NOMO-1 treated with dmso at 0.1 percent for 144 hours (cell line): ENCODE data around the gene OSM.
A peak's percentile ranks its signal among the peaks of the same experiment; 100 is the strongest.

Experiments
- DNase-seq: peaks from one replicate; lab custom pipeline; 2025; ENCODE audit not compliant: unreplicated experiment; lab: John Stamatoyannopoulos, UW

OSM gene

DNA sequence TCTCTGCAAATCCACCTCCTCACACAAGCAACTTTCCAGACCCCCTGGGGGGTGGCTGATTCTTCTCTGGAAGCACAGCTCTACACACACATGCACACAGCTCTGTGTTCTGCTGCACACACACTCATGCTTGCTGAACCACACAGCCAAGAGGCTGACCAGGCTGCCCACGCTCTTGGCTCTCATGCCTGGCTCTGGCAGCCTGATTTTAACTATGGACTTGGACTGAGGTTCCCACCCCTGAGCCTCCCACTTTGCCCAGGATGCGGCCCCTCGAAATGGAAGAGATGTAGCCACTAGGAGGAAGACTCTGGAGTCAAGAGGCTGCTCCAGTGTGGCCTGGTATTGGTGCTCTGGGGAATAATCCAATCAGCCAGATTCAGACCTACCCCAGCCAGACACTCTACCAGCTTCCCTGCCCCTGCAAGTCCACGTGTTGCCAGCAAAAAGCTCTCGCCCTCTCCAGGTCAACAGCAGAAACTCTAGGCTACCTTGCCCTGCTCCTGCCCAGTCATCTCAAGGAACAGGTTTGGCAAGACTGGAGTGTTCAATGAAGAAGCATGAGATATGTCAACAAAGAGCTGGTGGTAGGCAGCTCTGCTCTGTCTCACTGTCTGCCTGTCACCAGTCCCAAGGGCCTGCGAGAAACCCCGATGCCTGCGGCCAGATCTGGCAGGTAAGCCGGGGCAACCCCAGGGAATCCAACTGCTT lies 31.5 kb upstream of the OSM start:
- no peak for DNase-seq

GRCh38 chr22:30297276-30297990 lies 30.8 kb upstream of the OSM start:
- DNase-seq, result no peak

DNA sequence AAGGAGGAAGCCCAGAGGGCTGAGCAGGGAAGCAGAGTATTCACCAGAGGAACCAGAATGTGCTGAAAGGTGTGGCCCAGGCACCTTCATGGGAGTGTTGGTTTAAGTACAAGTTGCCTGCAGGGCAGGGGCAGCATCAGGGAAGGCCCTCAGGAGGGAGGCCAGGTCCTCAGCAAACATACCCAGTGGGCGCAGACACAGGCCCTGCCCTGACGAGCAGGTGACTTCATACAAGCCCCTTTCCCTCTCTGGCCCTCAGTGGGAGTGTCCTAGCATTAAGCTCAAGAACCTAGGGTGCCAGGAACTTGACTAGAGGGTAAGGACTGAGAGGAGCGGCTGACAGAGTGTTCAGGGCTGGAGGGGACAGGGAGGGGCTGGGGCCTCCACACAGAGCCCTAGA lies 30.2 kb upstream of the OSM start:
- DNase-seq, result no peak

GRCh38 chr22:30296324-30296723 lies 29.7 kb upstream of the OSM start:
- no peak for DNase-seq

DNA sequence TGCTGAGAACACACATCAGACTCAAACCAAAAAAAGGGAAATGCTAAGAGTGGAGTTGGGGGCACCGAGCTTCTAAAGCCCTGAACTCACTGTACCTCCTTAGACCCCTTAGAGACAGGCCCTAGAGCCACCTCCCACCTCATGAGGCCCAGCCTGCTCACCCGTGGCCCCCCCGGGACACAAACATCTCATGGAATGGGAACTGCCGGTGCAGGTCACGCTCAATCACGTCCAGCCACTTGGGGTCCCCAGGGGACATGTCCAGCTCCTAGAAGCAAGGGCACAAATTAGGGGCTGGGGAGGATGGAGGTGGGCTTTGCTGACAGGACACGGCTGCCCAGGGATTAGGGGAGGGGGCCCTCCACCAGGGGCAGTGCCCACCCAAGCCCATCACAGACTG lies 28.9 kb upstream of the OSM start:
- DNase-seq, result no peak

DNA sequence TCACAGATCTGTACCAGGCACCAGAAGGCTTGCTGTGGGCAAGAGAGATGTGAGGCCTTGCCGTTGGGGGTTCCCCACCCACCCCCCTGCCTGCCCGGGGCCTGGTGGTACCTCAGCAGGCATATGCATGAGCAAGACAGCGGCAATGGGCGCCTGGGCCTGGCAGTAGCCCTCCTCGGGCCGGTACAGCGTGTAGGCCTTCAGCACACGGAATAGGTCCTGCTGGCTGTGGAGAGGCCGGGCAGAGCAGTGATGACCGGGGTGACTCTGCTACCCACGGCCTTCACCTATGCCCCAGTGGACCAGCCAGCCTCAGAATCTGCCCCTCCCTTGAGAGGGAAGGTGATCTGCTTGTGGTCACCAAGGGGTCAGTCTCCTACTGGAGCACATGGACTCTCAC lies 28.2 kb upstream of the OSM start:
- DNase-seq, result no peak

GRCh38 chr22:30294066-30294465 lies 27.4 kb upstream of the OSM start:
- DNase-seq, result no peak

DNA sequence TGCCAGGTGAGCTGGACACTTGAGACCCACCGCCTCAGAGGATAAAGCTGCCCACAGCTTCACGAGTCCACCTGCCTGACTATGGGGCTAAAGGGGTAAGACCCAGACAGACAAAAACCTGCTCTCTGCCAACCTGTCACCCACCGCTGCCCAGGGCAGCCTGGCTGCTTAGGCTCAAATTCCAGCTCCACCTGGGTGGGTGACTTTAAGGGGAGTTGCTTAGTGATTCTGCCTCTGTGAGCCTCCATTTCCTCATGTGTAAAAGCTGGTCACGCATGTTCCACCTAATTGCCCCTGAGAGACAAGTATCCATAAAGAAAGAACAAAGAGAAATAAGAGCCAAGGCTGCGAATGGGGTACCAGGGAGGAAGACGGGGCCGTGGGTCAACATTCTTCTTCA lies 26.4 kb upstream of the OSM start:
- DNase-seq, result no peak

- no peak for DNase-seq
Measured at GRCh38 chr22:30292069-30292970, 25.7 kb upstream of the OSM start.

GRCh38 chr22:30291058-30291892 lies 24.6 kb upstream of the OSM start:
- no peak for DNase-seq

DNA sequence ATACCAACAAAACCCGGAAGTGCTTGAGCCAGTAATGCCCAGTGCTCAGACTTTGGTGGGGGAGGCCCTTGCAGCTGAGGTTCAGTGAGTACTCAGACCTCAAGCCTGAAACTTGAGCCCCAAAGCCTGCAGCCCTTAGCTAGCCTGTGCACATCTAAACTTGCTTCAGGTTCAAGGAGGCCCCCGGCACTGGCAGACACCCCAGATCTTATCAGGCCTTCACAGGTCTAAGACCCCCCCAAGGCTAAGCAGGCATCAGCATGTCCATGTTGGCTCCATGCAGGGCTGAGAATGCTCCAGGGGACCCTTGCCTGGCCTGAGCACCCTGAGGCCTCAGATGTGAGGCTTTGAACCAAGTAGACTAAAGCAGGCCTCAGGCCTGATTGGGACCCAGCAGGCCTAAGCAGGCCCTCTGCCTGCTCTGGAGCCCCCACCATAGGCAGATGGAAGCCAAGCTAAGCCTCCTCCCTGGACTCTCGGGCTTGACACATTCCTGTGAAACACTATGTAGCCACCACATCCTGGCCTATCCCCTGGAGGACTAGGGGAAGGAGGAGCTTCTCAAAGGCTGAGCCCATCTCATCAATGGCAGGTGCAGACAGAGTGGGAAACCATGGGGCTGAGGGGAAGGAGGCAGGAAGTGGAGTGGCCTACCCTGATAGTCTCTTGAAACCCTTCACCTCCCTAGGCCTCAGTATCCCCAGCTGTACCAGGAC lies 23.8 kb upstream of the OSM start:
- DNase-seq, result no peak

DNA sequence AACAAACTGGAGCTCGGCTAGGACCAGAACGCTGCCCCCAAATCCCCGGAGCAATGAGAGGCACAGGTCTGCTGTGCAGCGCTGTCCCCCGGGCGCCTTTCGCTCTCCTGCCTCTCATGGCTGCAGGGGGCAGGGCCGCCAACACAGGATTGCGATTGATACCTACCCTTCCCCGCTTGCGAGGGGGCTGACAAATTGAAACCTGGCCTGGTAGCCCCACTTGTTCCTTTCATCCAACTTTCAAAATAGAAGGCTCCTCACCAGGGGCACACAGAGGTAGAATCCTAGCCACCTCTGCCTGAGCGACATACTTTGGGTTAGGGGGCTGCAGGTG lies 23.3 kb upstream of the OSM start:
- no peak for DNase-seq

- DNase-seq, result peak; percentile 96
Measured at GRCh38 chr22:30289141-30289979, 22.7 kb upstream of the OSM start, which contains the start of gene CASTOR1. CASTOR1 (minus strand) TSS chr22:30289505; CDS start chr22:30289497, 8 bp downstream.

DNA sequence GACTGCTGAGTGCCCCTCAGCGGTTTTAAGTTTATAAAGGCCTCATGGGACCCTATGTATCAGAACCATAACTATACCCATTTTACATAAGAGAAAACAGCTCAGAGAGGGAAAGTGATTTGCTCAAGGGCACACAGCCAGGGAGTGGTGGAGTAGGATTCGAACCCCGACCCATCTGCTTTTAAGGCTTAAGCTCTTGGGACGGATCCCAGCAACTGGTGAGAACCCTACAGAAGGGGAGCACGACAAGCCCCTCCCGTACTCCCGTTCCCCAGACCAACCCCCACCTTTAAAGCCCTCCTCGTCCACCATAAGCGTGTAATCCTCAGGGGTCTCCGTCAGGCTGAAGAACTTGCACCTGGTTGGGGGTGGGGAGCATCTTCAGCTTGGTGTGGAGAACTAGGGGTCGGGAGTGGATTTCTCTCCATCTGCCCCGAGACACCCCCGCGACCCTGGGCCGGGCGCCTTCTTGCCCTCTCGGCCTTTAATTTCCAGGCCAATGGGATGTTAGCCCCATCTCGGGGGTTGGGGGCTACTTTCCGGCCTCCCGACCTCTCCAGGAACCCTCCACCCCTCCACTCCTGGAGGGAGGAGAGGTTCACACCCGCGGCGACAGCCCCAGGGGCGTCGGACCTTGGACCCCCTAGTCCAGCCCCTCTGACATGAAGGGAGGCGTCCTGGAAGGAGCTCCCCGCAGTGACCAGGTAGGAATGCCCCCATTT lies 21.9 kb upstream of the OSM start:
- no peak for DNase-seq

DNA sequence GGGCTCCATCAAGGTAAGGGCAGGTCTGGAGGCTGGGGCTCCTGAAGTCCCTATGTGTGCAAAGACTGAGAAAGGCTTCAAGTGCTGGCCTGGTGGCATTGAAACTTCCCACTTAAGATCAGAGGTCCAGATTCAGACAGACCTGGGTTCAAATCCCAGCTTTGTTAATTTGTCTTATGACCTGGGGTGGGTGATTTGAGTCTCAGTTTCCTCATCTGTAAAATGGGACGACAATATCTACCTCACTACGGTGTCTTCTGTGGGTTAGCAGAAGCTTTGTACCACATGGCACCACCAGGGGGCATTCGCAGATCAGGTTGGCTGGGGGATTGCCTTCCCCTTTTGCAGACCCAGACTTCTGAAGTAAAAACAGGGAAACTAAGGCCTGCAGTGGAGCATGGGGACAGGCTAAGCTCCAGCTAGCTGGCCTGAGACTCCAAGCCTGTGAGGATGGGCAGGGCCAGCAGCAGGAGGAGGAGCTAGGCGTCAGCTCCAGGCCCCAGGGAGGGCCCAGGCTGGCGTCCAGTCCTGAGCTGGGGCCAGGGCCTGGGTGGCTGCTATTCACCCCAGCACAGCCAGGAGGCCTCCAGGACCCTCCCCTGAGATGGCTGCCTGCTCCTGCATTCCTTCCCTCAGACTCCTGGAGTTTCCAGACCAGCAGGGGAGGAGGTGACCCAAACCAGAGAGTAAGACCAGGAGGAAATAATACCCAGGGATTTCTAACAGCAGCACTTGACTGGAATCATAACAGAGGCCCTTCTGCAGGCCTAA lies 21.2 kb upstream of the OSM start:
- peak; percentile 62 for DNase-seq

GRCh38 chr22:30286813-30287647 lies 20.4 kb upstream of the OSM start:
- peak; percentile 20 for DNase-seq

DNA sequence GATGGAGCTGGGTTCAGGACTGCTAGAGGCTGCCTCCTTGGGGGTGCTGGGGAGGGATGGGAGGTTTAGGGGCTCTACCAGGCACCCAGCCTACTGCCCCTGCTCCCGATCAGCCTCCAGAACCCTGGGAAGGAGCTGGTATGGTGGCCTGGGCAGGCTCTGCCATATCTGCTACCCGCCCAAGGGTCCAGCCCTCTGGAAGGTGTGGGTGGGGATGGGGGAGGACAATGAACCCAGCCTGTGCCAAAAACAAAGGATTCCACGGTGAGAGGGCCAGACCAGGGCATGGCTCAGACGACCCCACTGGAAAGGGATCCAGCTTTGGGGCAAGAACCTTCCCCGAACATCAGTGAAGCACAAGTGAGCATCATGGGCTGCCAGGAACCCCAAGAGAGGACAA lies 19.7 kb upstream of the OSM start:
- no peak for DNase-seq
